HG03025 (cell line): ENCODE results near the gene CEP85L.

Experiments
- ATAC-seq: cut with Tn5 transposase; IDR thresholded peaks from one replicate; pipeline ENCODE4 v1.9.1; 2021; ENCODE audit warnings: mild to moderate bottlenecking, moderate library complexity; ENCODE audit not compliant: unreplicated experiment, low FRiP score

Gene CEP85L

GRCh38 chr6:118651282-118652050 lies at the start of gene CEP85L:
TSS of gene CEP85L (minus strand) at chr6:118651591. CDS start at chr6:118651269, 322 bp downstream.
- peak; percentile 91 for ATAC-seq

GRCh38 chr6:118700531-118700930 lies 49.1 kb upstream of the CEP85L start:
- ATAC-seq, result no peak

- ATAC-seq, result no peak
Measured at GRCh38 chr6:118697554-118697953, 46.2 kb upstream of the CEP85L start.

- no peak for ATAC-seq
Measured at GRCh38 chr6:118696271-118696670, 44.9 kb upstream of the CEP85L start.

- ATAC-seq, result no peak
Measured at GRCh38 chr6:118693562-118693961, 42.2 kb upstream of the CEP85L start.

- ATAC-seq, result no peak
Measured at GRCh38 chr6:118685823-118686449, 34.5 kb upstream of the CEP85L start.

- ATAC-seq, result no peak
Measured at GRCh38 chr6:118683881-118684872, 32.8 kb upstream of the CEP85L start.

- no peak for ATAC-seq
Measured at GRCh38 chr6:118680452-118681095, 29.2 kb upstream of the CEP85L start.

- ATAC-seq, result no peak
Measured at GRCh38 chr6:118679327-118679901, 28.0 kb upstream of the CEP85L start.

GRCh38 chr6:118678866-118679265 lies 27.5 kb upstream of the CEP85L start:
- ATAC-seq, result no peak

GRCh38 chr6:118677193-118677592 lies 25.8 kb upstream of the CEP85L start:
- no peak for ATAC-seq

GRCh38 chr6:118675225-118675624 lies 23.8 kb upstream of the CEP85L start:
- no peak for ATAC-seq

GRCh38 chr6:118674772-118675171 lies 23.4 kb upstream of the CEP85L start:
- ATAC-seq, result no peak

- no peak for ATAC-seq
Measured at GRCh38 chr6:118672678-118673077, 21.3 kb upstream of the CEP85L start.

- no peak for ATAC-seq
Measured at GRCh38 chr6:118669561-118669960, 18.2 kb upstream of the CEP85L start.

- no peak for ATAC-seq
Measured at GRCh38 chr6:118668761-118669385, 17.5 kb upstream of the CEP85L start.

- no peak for ATAC-seq
Measured at GRCh38 chr6:118667988-118668387, 16.6 kb upstream of the CEP85L start.

- no peak for ATAC-seq
Measured at GRCh38 chr6:118665011-118665410, 13.6 kb upstream of the CEP85L start.
